NT2/D1 (cell line): ENCODE data around the gene ASAP2.

Source experiments
- DNase-seq: peaks from one replicate; pipeline ENCODE4 v3.0.0-alpha.2; 2011; ENCODE audit warnings: low read depth, low spot score
- H3K27me3 ChIP-seq: 2 replicates; pipeline ENCODE4 v1.6.0; 2011; ENCODE audit warnings: mild to moderate bottlenecking; ENCODE audit not compliant: insufficient read length, insufficient read depth
- H3K36me3 ChIP-seq: 2 replicates; pipeline ENCODE4 v1.6.1; 2011; ENCODE audit warnings: mild to moderate bottlenecking, low read length, mixed read lengths; ENCODE audit not compliant: insufficient read depth, insufficient read length
- H3K4me1 ChIP-seq: 2 replicates; pipeline ENCODE4 v1.5.1; 2011; ENCODE audit not compliant: insufficient read depth, insufficient read length
- H3K4me3 ChIP-seq: 2 replicates; pipeline ENCODE4 v1.5.1; 2011; ENCODE audit warnings: low read depth; ENCODE audit not compliant: insufficient read length
- H3K9ac ChIP-seq: 2 replicates; pipeline ENCODE4 v1.6.0; 2011; ENCODE audit warnings: low read depth; ENCODE audit not compliant: insufficient read length
- H3K9me3 ChIP-seq: 2 replicates; pipeline ENCODE4 v1.5.1; 2011; ENCODE audit warnings: mild to moderate bottlenecking, low read length; ENCODE audit not compliant: insufficient read depth
- SUZ12 ChIP-seq: IDR thresholded peaks from 2 replicates; pipeline ENCODE4 v1.6.1; 2011; ENCODE audit not compliant: insufficient read length, insufficient read depth; ENCODE audit errors: extremely low read depth
- YY1 ChIP-seq: IDR thresholded peaks from 2 replicates; pipeline ENCODE4 v1.6.1; 2011; ENCODE audit not compliant: insufficient read length, insufficient read depth
- ZNF274 ChIP-seq: IDR thresholded peaks from 2 replicates; pipeline ENCODE4 v1.6.1; 2011; ENCODE audit warnings: mild to moderate bottlenecking, low read depth, low read length

Gene ASAP2

GRCh38 chr2:9249020-9249800 lies 42.6 kb downstream of the ASAP2 start:
- TF ChIP-seq SUZ12, result no peak
- no peak for TF ChIP-seq ZNF274
- no peak for TF ChIP-seq YY1

GRCh38 chr2:9250091-9250490 lies 43.5 kb downstream of the ASAP2 start:
- H3K4me1 ChIP-seq, result peaks cover 7% of the 10 kb centered on the region

More at GRCh38 chr2:9249020-9249800, 42.6 kb downstream of the ASAP2 start:
- no peak for DNase-seq
- H3K4me1 ChIP-seq, result peaks cover 7% of the 10 kb centered on the region
- no peak overlapping the region for H3K9ac ChIP-seq
- H3K9me3 ChIP-seq, result no peaks in the 10 kb centered on the region
- H3K36me3 ChIP-seq, result no peaks in the 10 kb centered on the region
- H3K27me3 ChIP-seq, result no peaks in the 10 kb centered on the region
- no peak overlapping the region for H3K4me3 ChIP-seq

GRCh38 chr2:9250498-9251153 lies 44.0 kb downstream of the ASAP2 start:
- TF ChIP-seq ZNF274, result no peak
- TF ChIP-seq SUZ12, result no peak
- TF ChIP-seq YY1, result no peak
- H3K9ac ChIP-seq, result no peak overlapping the region
- DNase-seq, result no peak
- H3K4me1 ChIP-seq, result peaks cover 7% of the 10 kb centered on the region
- H3K27me3 ChIP-seq, result no peaks in the 10 kb centered on the region
- no peak overlapping the region for H3K4me3 ChIP-seq
- no peaks in the 10 kb centered on the region for H3K36me3 ChIP-seq
- H3K9me3 ChIP-seq, result no peaks in the 10 kb centered on the region

More at GRCh38 chr2:9250091-9250490, 43.5 kb downstream of the ASAP2 start:
- Histone ChIP-seq H3K9me3 (no peaks in the 10 kb centered on the region), H3K4me3 (no peak overlapping the region), H3K9ac (no peak overlapping the region), H3K27me3 (no peaks in the 10 kb centered on the region), H3K36me3 (no peaks in the 10 kb centered on the region)
- no peak for DNase-seq
- TF ChIP-seq ZNF274, result no peak

GRCh38 chr2:9251154-9252001 lies 44.8 kb downstream of the ASAP2 start:
- H3K4me3 ChIP-seq, result no peak overlapping the region
- no peaks in the 10 kb centered on the region for H3K27me3 ChIP-seq
- H3K36me3 ChIP-seq, result no peaks in the 10 kb centered on the region
- no peak for DNase-seq
- TF ChIP-seq YY1 (no peak), ZNF274 (no peak), SUZ12 (no peak)
- H3K4me1 ChIP-seq, result peaks cover 7% of the 10 kb centered on the region
- H3K9ac ChIP-seq, result no peak overlapping the region
- no peaks in the 10 kb centered on the region for H3K9me3 ChIP-seq

- Histone ChIP-seq H3K27me3 (no peaks in the 10 kb centered on the region), H3K4me3 (no peak overlapping the region), H3K9me3 (no peaks in the 10 kb centered on the region), H3K9ac (no peak overlapping the region), H3K4me1 (peaks cover 6% of the 10 kb centered on the region), H3K36me3 (no peaks in the 10 kb centered on the region)
- no peak for TF ChIP-seq ZNF274
- no peak for TF ChIP-seq SUZ12
- no peak for TF ChIP-seq YY1
- no peak for DNase-seq
Measured at GRCh38 chr2:9252002-9252357, 45.4 kb downstream of the ASAP2 start.

GRCh38 chr2:9255416-9255815 lies 48.8 kb downstream of the ASAP2 start:
- Histone ChIP-seq H3K9ac (no peak overlapping the region), H3K9me3 (no peaks in the 10 kb centered on the region), H3K36me3 (no peaks in the 10 kb centered on the region), H3K4me1 (peaks cover 4% of the 10 kb centered on the region), H3K4me3 (no peak overlapping the region), H3K27me3 (no peaks in the 10 kb centered on the region)
- TF ChIP-seq SUZ12 (no peak), YY1 (no peak), ZNF274 (no peak)
- DNase-seq, result no peak

- Histone ChIP-seq H3K9ac (no peak overlapping the region), H3K4me1 (peaks cover 4% of the 10 kb centered on the region), H3K27me3 (no peaks in the 10 kb centered on the region), H3K9me3 (no peaks in the 10 kb centered on the region), H3K36me3 (no peaks in the 10 kb centered on the region), H3K4me3 (no peak overlapping the region)
- TF ChIP-seq ZNF274, result no peak
- no peak for TF ChIP-seq YY1
- TF ChIP-seq SUZ12, result no peak
- DNase-seq, result no peak
Measured at GRCh38 chr2:9256147-9256546, 49.5 kb downstream of the ASAP2 start.
